Activated CD4-positive, alpha-beta T cell treated with anti-CD3 and anti-CD28 coated beads, Interleukin-2, amount 50 U/mL, for 24 hours (primary cell): ENCODE results near the gene PDIA4.

Source experiments
- DNase-seq, 2 donors: peaks; one replicate each; pipeline ENCODE4 v3.0.0-alpha.2; 2020; ENCODE audit warnings: low read depth in 1 of 2, low spot score in 1 of 2

Gene PDIA4

GRCh38 chr7:148972375-148972774 is 55.9 kb downstream of the PDIA4 start:
- DNase-seq: no peak

GRCh38 chr7:148967602-148968001 is 60.7 kb downstream of the PDIA4 start:
- no peak for DNase-seq

GRCh38 chr7:148967032-148967372 is 61.3 kb downstream of the PDIA4 start:
- DNase-seq: no peak

GRCh38 chr7:148964483-148965267 is 63.6 kb downstream of the PDIA4 start:
- no peak for DNase-seq

GRCh38 chr7:148963583-148964482 is 64.5 kb downstream of the PDIA4 start:
- DNase-seq: no peak

GRCh38 chr7:148962823-148963582 is 65.3 kb downstream of the PDIA4 start:
- peak in 1 of 2 donors; percentile 58 for DNase-seq

GRCh38 chr7:148962440-148962822 is 65.9 kb downstream of the PDIA4 start:
- peak in 1 of 2 donors; percentile 33 for DNase-seq

GRCh38 chr7:148959726-148960125 is 68.6 kb downstream of the PDIA4 start:
- no peak for DNase-seq

- no peak for DNase-seq
Observed at GRCh38 chr7:148958061-148958460, 70.2 kb downstream of the PDIA4 start.

- no peak for DNase-seq
Observed at GRCh38 chr7:148954766-148955165, 73.5 kb downstream of the PDIA4 start.

GRCh38 chr7:148953676-148954075 is 74.6 kb downstream of the PDIA4 start:
- no peak for DNase-seq
